ENCODE measurements around the gene THSD4. TPM values are rescaled to one million over a fixed set of nuclear protein-coding genes. Genes with fewer than 3 reads are reported as not detected.
"Not testable (repeated sequence)": the region's sequence is repeated elsewhere in the genome, so short reads cannot be mapped to it uniquely, and the experiment has no call there.

The THSD4 gene
- polyA plus RNA-seq, 3 donors, result 29.8 to 31.9 (median 30.7) TPM

GRCh38 chr15:71654720-71655174, 539.5 kb downstream of the THSD4 start:
- DNase-seq, result no peak

GRCh38 chr15:71656425-71656824, 541.2 kb downstream of the THSD4 start:
- DNase-seq, result no peak

- DNase-seq, result no peak
Measured at GRCh38 chr15:71657141-71657540, 541.9 kb downstream of the THSD4 start.

GRCh38 chr15:71658036-71658435, 542.8 kb downstream of the THSD4 start:
- no peak for DNase-seq

GRCh38 chr15:71658827-71659729, 543.8 kb downstream of the THSD4 start:
- DNase-seq, result no peak

GRCh38 chr15:71659730-71660067, 544.4 kb downstream of the THSD4 start:
- no peak for DNase-seq

- no peak for DNase-seq
Measured at GRCh38 chr15:71660501-71660900, 545.2 kb downstream of the THSD4 start.

GRCh38 chr15:71662306-71662705, 547.0 kb downstream of the THSD4 start:
- no peak for DNase-seq

- no peak for DNase-seq
Measured at GRCh38 chr15:71664622-71665021, 549.4 kb downstream of the THSD4 start.

- DNase-seq, result no peak
Measured at GRCh38 chr15:71666763-71667620, 551.7 kb downstream of the THSD4 start.

- DNase-seq, result no peak
Measured at GRCh38 chr15:71669688-71670087, 554.4 kb downstream of the THSD4 start.

- DNase-seq, result not testable (repeated sequence)
Measured at GRCh38 chr15:71670222-71670621, 555.0 kb downstream of the THSD4 start.

- DNase-seq, result no peak
Measured at GRCh38 chr15:71674354-71674753, 559.1 kb downstream of the THSD4 start.

- no peak for DNase-seq
Measured at GRCh38 chr15:71677352-71677751, 562.1 kb downstream of the THSD4 start.

- DNase-seq, result no peak
Measured at GRCh38 chr15:71677766-71678165, 562.5 kb downstream of the THSD4 start.

- no peak for DNase-seq
Measured at GRCh38 chr15:71678191-71678590, 562.9 kb downstream of the THSD4 start.

- no peak for DNase-seq
Measured at GRCh38 chr15:71678605-71679004, 563.3 kb downstream of the THSD4 start.

- DNase-seq, result no peak
Measured at GRCh38 chr15:71679223-71679792, 564.0 kb downstream of the THSD4 start.

GRCh38 chr15:71679793-71680353, 564.6 kb downstream of the THSD4 start:
- DNase-seq, result no peak

- no peak for DNase-seq
Measured at GRCh38 chr15:71682001-71682400, 566.7 kb downstream of the THSD4 start.

GRCh38 chr15:71683411-71684274, 568.4 kb downstream of the THSD4 start:
- no peak for DNase-seq
